Lower leg skin (tissue), 4 donors: ENCODE results near the gene USP14. TPM values are rescaled to one million over a fixed set of nuclear protein-coding genes. Genes with fewer than 3 reads are reported as not detected.

Source experiments
- DNase-seq, 2 donors: peaks; one replicate each; pipeline ENCODE4 v3.0.0-alpha.2; 2019; ENCODE audit warnings: low spot score in 2 of 2
- H3K4me3 ChIP-seq: fragments of 200-600 bp; sonication (generic); 2 replicates; pipeline ENCODE4 v1.5.1; 2017; ENCODE audit warnings: mild to moderate bottlenecking, low read depth; ENCODE audit not compliant: poor library complexity, severe bottlenecking
- POLR2A ChIP-seq, 2 donors: fragments of 450-650 bp; IDR thresholded peaks; one replicate each; pipeline ENCODE4 v1.6.1; 2016 to 2017; ENCODE audit warnings: antibody characterized with exemption in 2 of 2, mild to moderate bottlenecking in 1 of 2, moderate library complexity in 1 of 2
- WGBS, 2 donors: methylation state at CpG; one replicate each; pipeline ENCODE4 v1.1.5; 2018; 5-methylcytosine and 5-hydroxymethylcytosine counted together
- intact Hi-C: fragments of 100-400 bp; cut with DNase I; formaldehyde crosslinking; loops from one replicate; pipeline ENCODE4 v1.15.0; 2023; ENCODE audit warnings: low total_unique reads
- total RNA-seq, 4 donors: library from RNA; depleted of rRNA; stranded (reverse); fragments of >200 nt; gene quantifications; one replicate each; pipeline ENCODE4 v1.1.0, GENCODE V29; 2016
- TF ChIP-seq, protein P1 (sequence below), 3 donors: fragments of 450-650 bp; IDR thresholded peaks; one replicate each; pipeline ENCODE4 v1.5.1; 2016; ENCODE audit warnings: antibody characterized with exemption in 3 of 3, mild to moderate bottlenecking in 3 of 3, moderate library complexity in 2 of 3

Gene USP14
- total RNA-seq, 4 donors from 2014 or later, result 13.9 to 20.4 (median 16.6) TPM

DNA sequence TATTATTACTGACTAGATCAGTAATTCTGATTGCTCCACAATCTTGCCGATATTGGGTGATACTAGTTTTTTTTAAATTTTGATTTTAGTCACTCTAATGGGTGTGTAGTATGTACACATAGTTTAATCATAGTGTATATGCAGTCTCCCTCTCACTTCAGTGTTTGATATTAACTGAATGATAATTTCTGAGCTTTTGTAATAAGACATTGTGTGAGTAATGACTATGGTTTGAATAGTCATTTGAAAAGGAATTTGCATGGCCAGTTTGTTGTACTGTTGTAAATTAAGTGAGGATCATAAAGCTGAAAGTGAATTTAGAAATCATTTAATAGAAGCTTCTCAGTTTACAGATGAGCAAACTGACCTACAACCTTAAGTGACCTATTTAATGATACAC is 33.4 kb downstream of the USP14 start:
- 93 to 98% methylated on average over 1 of the region's 1 CpG for WGBS, 2 donors
- TF ChIP-seq, protein P1, sequence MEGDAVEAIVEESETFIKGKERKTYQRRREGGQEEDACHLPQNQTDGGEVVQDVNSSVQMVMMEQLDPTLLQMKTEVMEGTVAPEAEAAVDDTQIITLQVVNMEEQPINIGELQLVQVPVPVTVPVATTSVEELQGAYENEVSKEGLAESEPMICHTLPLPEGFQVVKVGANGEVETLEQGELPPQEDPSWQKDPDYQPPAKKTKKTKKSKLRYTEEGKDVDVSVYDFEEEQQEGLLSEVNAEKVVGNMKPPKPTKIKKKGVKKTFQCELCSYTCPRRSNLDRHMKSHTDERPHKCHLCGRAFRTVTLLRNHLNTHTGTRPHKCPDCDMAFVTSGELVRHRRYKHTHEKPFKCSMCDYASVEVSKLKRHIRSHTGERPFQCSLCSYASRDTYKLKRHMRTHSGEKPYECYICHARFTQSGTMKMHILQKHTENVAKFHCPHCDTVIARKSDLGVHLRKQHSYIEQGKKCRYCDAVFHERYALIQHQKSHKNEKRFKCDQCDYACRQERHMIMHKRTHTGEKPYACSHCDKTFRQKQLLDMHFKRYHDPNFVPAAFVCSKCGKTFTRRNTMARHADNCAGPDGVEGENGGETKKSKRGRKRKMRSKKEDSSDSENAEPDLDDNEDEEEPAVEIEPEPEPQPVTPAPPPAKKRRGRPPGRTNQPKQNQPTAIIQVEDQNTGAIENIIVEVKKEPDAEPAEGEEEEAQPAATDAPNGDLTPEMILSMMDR (IDR thresholded peaks at IDR 0.05), result no peak
- TF ChIP-seq POLR2A (IDR thresholded peaks at IDR 0.05), result no peak
- intact Hi-C loops, result no loop called here
- no peak overlapping the region for H3K4me3 ChIP-seq
- no peak for DNase-seq

DNA sequence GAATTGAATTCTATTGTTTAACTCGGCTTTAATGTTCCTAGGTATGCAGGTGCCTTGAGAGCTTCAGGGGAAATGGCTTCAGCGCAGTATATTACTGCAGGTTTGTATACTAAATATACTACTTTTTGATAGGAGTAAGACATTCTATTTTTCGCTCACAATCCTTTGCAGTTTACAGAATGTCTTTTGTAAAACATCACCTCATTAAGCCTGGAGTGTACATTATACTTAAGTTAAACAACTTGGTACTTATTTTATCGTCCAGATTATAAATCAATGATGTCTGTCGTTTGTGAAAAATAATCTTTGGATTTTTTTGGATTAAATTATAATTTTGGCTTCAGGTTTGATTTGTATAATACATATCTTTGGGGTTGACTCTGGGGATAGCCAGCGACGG is 34.4 kb downstream of the USP14 start:
- no peak for TF ChIP-seq POLR2A (IDR thresholded peaks at IDR 0.05)
- TF ChIP-seq, protein P1 (IDR thresholded peaks at IDR 0.05), result no peak
- intact Hi-C loops, result no loop called here
- 93 to 95% methylated on average over 7 of the region's 7 CpGs for WGBS, 2 donors
- no peak for DNase-seq
- H3K4me3 ChIP-seq, result no peak overlapping the region

DNA sequence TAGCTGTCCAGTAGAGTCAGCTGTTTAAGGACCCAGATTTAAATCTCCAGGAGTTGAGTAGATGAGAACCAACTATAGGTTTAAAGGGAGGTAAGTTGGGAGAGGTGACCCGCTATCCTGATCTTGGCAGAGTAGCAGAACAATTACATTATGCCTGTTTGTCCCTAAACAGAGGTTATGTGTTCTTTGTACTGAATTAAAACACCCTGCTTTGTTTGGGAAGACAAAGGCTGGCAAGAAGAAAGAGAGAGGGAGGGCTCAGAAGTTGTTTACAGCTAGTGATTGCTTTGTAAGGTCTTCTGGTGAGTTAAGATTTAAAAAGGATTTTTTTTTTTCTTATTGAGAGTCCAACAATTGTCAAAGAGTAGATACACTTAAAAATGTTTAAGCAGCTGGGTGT is 37.3 kb downstream of the USP14 start:
- intact Hi-C loops, result no loop called here
- no peak for DNase-seq
- 93% methylated on average over 1 of the region's 1 CpG for WGBS, 2 donors
- no peak overlapping the region for H3K4me3 ChIP-seq
- TF ChIP-seq, protein P1 (IDR thresholded peaks at IDR 0.05), result no peak
- TF ChIP-seq POLR2A (IDR thresholded peaks at IDR 0.05), result no peak

DNA sequence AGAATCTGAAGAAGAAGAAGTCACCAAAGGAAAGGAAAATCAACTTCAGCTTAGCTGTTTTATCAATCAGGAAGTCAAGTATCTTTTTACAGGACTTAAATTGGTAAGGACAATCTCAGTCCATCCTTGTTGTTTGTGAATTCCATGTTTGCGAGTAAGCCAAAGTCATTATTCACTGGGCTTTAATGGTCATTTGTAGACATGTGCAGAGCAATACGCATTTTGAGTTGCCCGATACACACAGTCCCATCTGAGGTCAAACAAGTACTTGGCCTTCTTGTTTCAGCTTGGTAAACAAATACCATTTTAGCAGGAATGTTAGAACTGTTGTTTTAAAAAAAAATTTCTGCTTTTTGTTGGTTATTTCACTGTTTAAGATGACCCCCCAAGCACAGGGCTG is 40.9 kb downstream of the USP14 start:
- no peak for DNase-seq
- TF ChIP-seq, protein P1 (IDR thresholded peaks at IDR 0.05), result no peak
- no peak for TF ChIP-seq POLR2A (IDR thresholded peaks at IDR 0.05)
- WGBS, 2 donors, result 94 to 98% methylated on average over 3 of the region's 3 CpGs
- H3K4me3 ChIP-seq, result no peak overlapping the region
- intact Hi-C loops, result no loop called here

DNA sequence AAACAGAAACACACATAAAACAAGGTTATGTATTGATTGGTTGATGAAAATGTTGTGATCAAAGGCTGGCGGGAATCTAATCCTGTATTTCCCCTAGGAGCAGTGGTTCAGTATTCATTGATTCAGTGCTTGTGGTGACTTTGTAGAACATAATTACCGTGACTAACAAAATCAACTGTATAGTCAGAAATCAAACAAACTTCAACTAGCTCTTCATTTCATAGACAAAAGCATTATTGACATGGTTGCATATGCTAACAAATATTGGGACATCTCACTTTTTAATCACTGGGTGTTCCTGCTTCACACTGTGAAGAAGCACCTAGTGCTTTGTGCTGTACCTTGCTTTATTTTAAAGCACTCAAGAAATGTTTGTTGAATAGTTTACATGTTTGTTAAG is 41.4 kb downstream of the USP14 start:
- DNase-seq, result no peak
- WGBS, 2 donors, result 91 to 97% methylated on average over 2 of the region's 2 CpGs
- H3K4me3 ChIP-seq, result no peak overlapping the region
- intact Hi-C loops, result no loop called here
- TF ChIP-seq, protein P1 (IDR thresholded peaks at IDR 0.05), result no peak
- TF ChIP-seq POLR2A (IDR thresholded peaks at IDR 0.05), result no peak

DNA sequence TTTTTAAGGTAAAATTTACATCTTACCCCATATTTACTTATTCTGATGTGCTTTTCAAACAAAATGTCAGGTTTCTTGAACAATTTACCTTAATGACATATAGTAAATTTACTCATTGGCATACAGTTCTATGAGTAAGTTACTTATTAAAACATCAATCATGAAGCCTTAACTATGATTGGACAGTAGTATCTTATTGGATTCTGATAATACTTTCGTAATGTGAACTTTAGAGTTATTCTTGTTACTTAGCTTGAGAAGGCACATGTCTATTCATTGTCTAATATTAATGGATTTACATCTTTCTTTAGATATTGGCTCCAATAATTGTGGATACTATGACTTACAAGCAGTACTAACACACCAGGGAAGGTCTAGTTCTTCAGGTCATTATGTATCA is 51.7 kb downstream of the USP14 start:
- 100% methylated on average over 1 of the region's 1 CpG for WGBS, 2 donors
- intact Hi-C loops, result no loop called here
- TF ChIP-seq POLR2A (IDR thresholded peaks at IDR 0.05), result no peak
- TF ChIP-seq, protein P1 (IDR thresholded peaks at IDR 0.05), result no peak
- no peak overlapping the region for H3K4me3 ChIP-seq
- DNase-seq, result no peak
